Erythroblast (primary cell): ENCODE results near the gene LAPTM4A.
A peak's percentile ranks its signal among the peaks of the same experiment; 100 is the strongest.

ENCODE experiments used
- GATA1 ChIP-seq: IDR thresholded peaks from 2 replicates; pipeline ENCODE4 v1.6.1; 2011; ENCODE audit warnings: low read depth, mild to moderate bottlenecking, control low read depth, low read length, moderate library complexity
- POLR2A ChIP-seq: IDR thresholded peaks from 2 replicates; pipeline ENCODE4 v1.6.1; 2011; ENCODE audit warnings: mild to moderate bottlenecking, low read length

DNA sequence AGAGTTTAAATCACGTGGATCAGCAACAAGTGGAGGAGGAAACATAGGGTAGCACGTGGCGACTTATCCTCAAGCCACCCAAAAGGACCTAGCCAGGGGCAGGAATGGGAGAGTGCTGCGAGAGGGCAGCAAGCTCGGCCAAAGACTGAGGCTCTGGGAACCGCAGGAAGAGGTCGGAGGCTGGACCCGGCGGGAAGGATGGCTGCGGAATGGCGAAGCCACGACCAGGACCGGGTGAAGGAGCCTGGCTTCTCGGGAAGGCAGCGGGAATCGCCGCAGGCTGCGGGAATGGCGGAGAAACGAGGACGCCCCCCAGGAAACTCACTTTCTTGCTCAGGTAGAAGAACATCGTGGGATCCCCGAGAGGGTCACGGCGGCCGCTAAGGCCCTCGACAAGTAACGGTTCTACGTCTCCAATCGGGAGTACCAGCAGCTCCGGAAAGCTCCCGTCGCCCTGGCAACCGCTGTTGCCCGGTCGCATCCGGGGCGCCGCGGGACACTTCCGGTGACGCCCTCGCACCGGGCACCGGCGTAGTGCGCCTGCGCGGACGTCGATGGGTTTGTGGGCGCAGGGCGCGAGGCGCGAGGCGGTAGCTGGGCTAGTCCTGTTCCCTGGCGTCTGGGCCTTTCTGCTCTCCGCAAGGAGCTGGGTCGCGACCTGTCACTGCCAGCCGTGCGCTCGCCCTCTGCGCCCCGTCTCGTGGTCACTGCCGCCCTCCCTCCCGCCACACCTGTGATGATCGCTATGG lies 61.6 kb downstream of the LAPTM4A start, which contains the start of gene WDR35:
- TF ChIP-seq POLR2A (peak; percentile 75), GATA1 (no peak)
